ENCODE results near the gene MEX3A. TPM values are rescaled to one million over a fixed set of nuclear protein-coding genes. Genes with fewer than 3 reads are reported as not detected.

MEX3A gene
- total RNA-seq, 2 experiments from 2014 or later = 0.09 to 0.11 TPM

- no peak overlapping the region for H3K27ac Mint-ChIP-seq
- no peaks in the 10 kb centered on the region for H3K36me3 Mint-ChIP-seq
Observed at GRCh38 chr1:156062189-156062588, 20.1 kb downstream of the MEX3A start.

GRCh38 chr1:156060937-156061636 is 21.2 kb downstream of the MEX3A start, which contains the start of gene RAB25:
Gene RAB25, plus strand, starts transcription at chr1:156061160. Its CDS starts 241 bp downstream, at chr1:156061401.
- Mint-ChIP-seq H3K27me3 (no peaks in the 10 kb centered on the region), H3K9me3 (no peaks in the 10 kb centered on the region), H3K4me1 (peaks cover 6% of the 10 kb centered on the region), H3K36me3 (peaks cover 3% of the 10 kb centered on the region), H3K27ac (no peak within 1 kb of the TSS), H3K4me3 (no peak within 1 kb of the TSS)
- ATAC-seq (ENCODE audit: low read depth) (no peak), DNase-seq (no peak)
- POLR2A ChIA-PET = interaction anchor here (0.7 kb wide), 1 partner anchor 69 kb away, joined by 3 read pairs; no protein-coding TSS in a partner anchor

More at GRCh38 chr1:156062189-156062588, 20.1 kb downstream of the MEX3A start:
- DNase-seq = no peak
- Mint-ChIP-seq H3K4me3 (no peak overlapping the region), H3K27me3 (no peaks in the 10 kb centered on the region), H3K4me1 (peaks cover 8% of the 10 kb centered on the region), H3K9me3 (no peaks in the 10 kb centered on the region)
- ATAC-seq (ENCODE audit: low read depth) = no peak
- POLR2A ChIA-PET = interaction anchor here (0.7 kb wide), 1 partner anchor 116 kb away, joined by 3 read pairs; no protein-coding TSS in a partner anchor

- ATAC-seq (ENCODE audit: low read depth) (no peak), DNase-seq (no peak)
- Mint-ChIP-seq H3K27me3 (no peaks in the 10 kb centered on the region), H3K36me3 (peaks cover 3% of the 10 kb centered on the region), H3K27ac (no peak overlapping the region), H3K9me3 (no peaks in the 10 kb centered on the region), H3K4me3 (no peak overlapping the region), H3K4me1 (peaks cover 19% of the 10 kb centered on the region)
- POLR2A ChIA-PET = interaction anchor here (0.6 to 1.1 kb wide), 2 partner anchors 10 to 149 kb away, joined by 4 to 5 read pairs; no protein-coding TSS in a partner anchor
Observed at GRCh38 chr1:156056326-156056849, 25.9 kb downstream of the MEX3A start.

- H3K27ac Mint-ChIP-seq = peak overlapping the region; percentile 85
- no peaks in the 10 kb centered on the region for H3K9me3 Mint-ChIP-seq
- ATAC-seq (ENCODE audit: low read depth) (no peak), DNase-seq (no peak)
- POLR2A ChIA-PET = interaction anchor here (1.1 kb wide), 1 partner anchor 11 kb away, joined by 4 read pairs; no protein-coding TSS in a partner anchor
- H3K4me3 Mint-ChIP-seq = peak overlapping the region; percentile 83
- H3K4me1 Mint-ChIP-seq = peaks cover 19% of the 10 kb centered on the region
- no peaks in the 10 kb centered on the region for H3K27me3 Mint-ChIP-seq
- peaks cover 3% of the 10 kb centered on the region for H3K36me3 Mint-ChIP-seq
Observed at GRCh38 chr1:156055281-156056048, 26.8 kb downstream of the MEX3A start.

- ATAC-seq (ENCODE audit: low read depth) (peak; percentile 75), DNase-seq (peak; percentile 96)
- Mint-ChIP-seq H3K27me3 (no peaks in the 10 kb centered on the region), H3K27ac (peak within 1 kb of the TSS; percentile 85), H3K9me3 (no peaks in the 10 kb centered on the region), H3K36me3 (peaks cover 5% of the 10 kb centered on the region), H3K4me3 (peak within 1 kb of the TSS; percentile 96), H3K4me1 (peaks cover 19% of the 10 kb centered on the region)
- POLR2A ChIA-PET = no interaction called here
Observed at GRCh38 chr1:156054500-156055280, 27.6 kb downstream of the MEX3A start, which contains the start of gene LAMTOR2. Gene LAMTOR2, plus strand, starts transcription at chr1:156054782. Its CDS starts 108 bp downstream, at chr1:156054890.

- Mint-ChIP-seq H3K4me3 (peak within 1 kb of the TSS; percentile 96), H3K27ac (peak within 1 kb of the TSS; percentile 87), H3K36me3 (peaks cover 8% of the 10 kb centered on the region), H3K4me1 (peaks cover 19% of the 10 kb centered on the region), H3K27me3 (no peaks in the 10 kb centered on the region), H3K9me3 (no peaks in the 10 kb centered on the region)
- POLR2A ChIA-PET = interaction anchor here (0.6 to 1.0 kb wide), 4 partner anchors 9 to 120 kb away, joined by 3 to 4 read pairs (median 4); no protein-coding TSS in a partner anchor
- peak; percentile 52 for ATAC-seq (ENCODE audit: low read depth)
- DNase-seq = peak; percentile 90
Observed at GRCh38 chr1:156053768-156054499, 28.3 kb downstream of the MEX3A start, which contains the start of gene UBQLN4. Gene UBQLN4, minus strand, starts transcription at chr1:156053798. Its CDS starts 97 bp downstream, at chr1:156053701.

GRCh38 chr1:156052862-156053767 is 29.1 kb downstream of the MEX3A start:
- H3K27ac Mint-ChIP-seq = peak overlapping the region; percentile 87
- H3K4me1 Mint-ChIP-seq = peaks cover 19% of the 10 kb centered on the region
- POLR2A ChIA-PET = interaction anchor here (0.6 to 1.0 kb wide), 4 partner anchors 8 to 119 kb away, joined by 3 to 4 read pairs (median 4); no protein-coding TSS in a partner anchor
- H3K9me3 Mint-ChIP-seq = no peaks in the 10 kb centered on the region
- no peaks in the 10 kb centered on the region for H3K27me3 Mint-ChIP-seq
- peak overlapping the region; percentile 96 for H3K4me3 Mint-ChIP-seq
- H3K36me3 Mint-ChIP-seq = peaks cover 8% of the 10 kb centered on the region
- DNase-seq (peak; percentile 75), ATAC-seq (ENCODE audit: low read depth) (peak; percentile 21)

GRCh38 chr1:156051011-156051725 is 31.1 kb downstream of the MEX3A start:
- H3K4me1 Mint-ChIP-seq = peaks cover 15% of the 10 kb centered on the region
- H3K9me3 Mint-ChIP-seq = no peaks in the 10 kb centered on the region
- ATAC-seq (ENCODE audit: low read depth) (no peak), DNase-seq (no peak)
- H3K27ac Mint-ChIP-seq = no peak overlapping the region
- no peaks in the 10 kb centered on the region for H3K27me3 Mint-ChIP-seq
- POLR2A ChIA-PET = interaction anchor here (0.8 to 1.4 kb wide), 2 partner anchors 30 to 117 kb away, joined by 4 to 5 read pairs; partner anchors contain the start of genes KHDC4 and SSR2
- no peak overlapping the region for H3K4me3 Mint-ChIP-seq
- peaks cover 5% of the 10 kb centered on the region for H3K36me3 Mint-ChIP-seq

- no peak overlapping the region for H3K27ac Mint-ChIP-seq
- H3K9me3 Mint-ChIP-seq = no peaks in the 10 kb centered on the region
- no peak overlapping the region for H3K4me3 Mint-ChIP-seq
- no peaks in the 10 kb centered on the region for H3K27me3 Mint-ChIP-seq
- peaks cover 12% of the 10 kb centered on the region for H3K4me1 Mint-ChIP-seq
- H3K36me3 Mint-ChIP-seq = peaks cover 6% of the 10 kb centered on the region
- DNase-seq = no peak
- POLR2A ChIA-PET = interaction anchor here (1.4 kb wide), 1 partner anchor 104 kb away, joined by 3 read pairs; no protein-coding TSS in a partner anchor
- ATAC-seq (ENCODE audit: low read depth) = no peak
Observed at GRCh38 chr1:156050376-156050775, 31.9 kb downstream of the MEX3A start.

GRCh38 chr1:156048663-156049258 is 33.5 kb downstream of the MEX3A start:
- Mint-ChIP-seq H3K27ac (no peak overlapping the region), H3K36me3 (peaks cover 14% of the 10 kb centered on the region)

More at GRCh38 chr1:156048663-156049258, 33.5 kb downstream of the MEX3A start:
- Mint-ChIP-seq H3K9me3 (no peaks in the 10 kb centered on the region), H3K4me1 (peaks cover 16% of the 10 kb centered on the region), H3K4me3 (no peak overlapping the region), H3K27me3 (no peaks in the 10 kb centered on the region)
- POLR2A ChIA-PET = interaction anchor here (1.4 kb wide), 1 partner anchor 103 kb away, joined by 3 read pairs; no protein-coding TSS in a partner anchor
- ATAC-seq (ENCODE audit: low read depth) (no peak), DNase-seq (no peak)
